Neural cell (in vitro differentiated cells): Measurements from ENCODE around the gene RAVER2. TPM values are rescaled to one million over a fixed set of nuclear protein-coding genes. Genes with fewer than 3 reads are reported as not detected.

Source experiments
- H2AFZ ChIP-seq: fragments of 200-600, 300-800 bp; sonication (generic), shearing (Covaris generic); 2 replicates; pipeline ENCODE4 v1.6.0; 2014; ENCODE audit warnings: low read depth, mild to moderate bottlenecking, antibody characterized with exemption, low read length, moderate library complexity
- H3F3A ChIP-seq: fragments of 200-600 bp; shearing (Covaris generic); 2 replicates; pipeline ENCODE4 v1.6.1; 2016; ENCODE audit warnings: mild to moderate bottlenecking, moderate library complexity, mixed read lengths, antibody characterized with exemption, low read length; ENCODE audit not compliant: insufficient read depth, poor library complexity, severe bottlenecking
- H3K27ac ChIP-seq: fragments of 200-600, 300-800 bp; sonication (generic), shearing (Covaris generic); 2 replicates; pipeline ENCODE4 v1.5.1; 2014; ENCODE audit warnings: mild to moderate bottlenecking, low read length, moderate library complexity
- H3K27me3 ChIP-seq: fragments of 300-800, 200-600 bp; sonication (generic), shearing (Covaris generic); 2 replicates; pipeline ENCODE4 v1.6.0; 2014; ENCODE audit warnings: mild to moderate bottlenecking, low read depth, low read length, moderate library complexity; ENCODE audit not compliant: insufficient read depth
- H3K36me3 ChIP-seq: fragments of 300-800, 200-600 bp; sonication (generic), shearing (Covaris generic); 2 replicates; pipeline ENCODE4 v1.5.1; 2014; ENCODE audit warnings: mild to moderate bottlenecking, antibody characterized with exemption, low read length, moderate library complexity; ENCODE audit not compliant: insufficient read depth
- H3K4me2 ChIP-seq: fragments of 300-800, 200-600 bp; sonication (generic), shearing (Covaris generic); 2 replicates; pipeline ENCODE4 v1.6.0; 2014; ENCODE audit warnings: mild to moderate bottlenecking, low read length
- H3K4me3 ChIP-seq: fragments of 300-800, 200-600 bp; sonication (generic), shearing (Covaris generic); 2 replicates; pipeline ENCODE4 v1.5.1; 2014; ENCODE audit warnings: mild to moderate bottlenecking, low read length, moderate library complexity
- H3K79me2 ChIP-seq: fragments of 200-600 bp; shearing (Covaris generic); replicated peaks from 2 replicates; pipeline ENCODE4 v1.6.0; 2014; ENCODE audit warnings: mild to moderate bottlenecking, low read length, moderate library complexity; ENCODE audit not compliant: insufficient read depth
- H3K9ac ChIP-seq: fragments of 300-800, 200-600 bp; sonication (generic), shearing (Covaris generic); 2 replicates; pipeline ENCODE4 v1.6.1; 2016; ENCODE audit warnings: mild to moderate bottlenecking, low read length, mixed read lengths
- H3K9me2 ChIP-seq: fragments of 200-600 bp; shearing (Covaris generic); 2 replicates; pipeline ENCODE4 v1.6.1; 2016; ENCODE audit warnings: mild to moderate bottlenecking, low read length, mixed read lengths; ENCODE audit not compliant: insufficient read depth
- H3K9me3 ChIP-seq: fragments of 200-600, 300-800 bp; sonication (generic), shearing (Covaris generic); 2 replicates; pipeline ENCODE4 v1.6.1; 2016; ENCODE audit warnings: mild to moderate bottlenecking, mixed run types, low read length, moderate library complexity, mixed read lengths
- H4K20me1 ChIP-seq: fragments of 200-600 bp; shearing (Covaris generic); 2 replicates; pipeline ENCODE4 v1.6.1; 2016; ENCODE audit warnings: mild to moderate bottlenecking, mixed run types; ENCODE audit not compliant: insufficient read depth
- EP300 ChIP-seq: fragments of 450-650 bp; conservative IDR thresholded peaks from 2 replicates; pipeline ENCODE4 v1.6.1; 2014; ENCODE audit warnings: antibody characterized with exemption, mild to moderate bottlenecking, moderate library complexity; ENCODE audit not compliant: poor library complexity, severe bottlenecking
- EZH2 ChIP-seq: fragments of 200-600, 300-800 bp; shearing (Covaris generic), sonication (generic); IDR thresholded peaks from 2 replicates; pipeline ENCODE4 v1.6.1; 2014; ENCODE audit warnings: antibody characterized with exemption, low read length, borderline replicate concordance, mild to moderate bottlenecking; ENCODE audit not compliant: insufficient read depth, poor library complexity, severe bottlenecking
- MXI1 ChIP-seq: fragments of 450-650 bp; conservative IDR thresholded peaks from 2 replicates; pipeline ENCODE4 v1.6.1; 2014; ENCODE audit warnings: antibody characterized with exemption, mild to moderate bottlenecking; ENCODE audit not compliant: poor library complexity, severe bottlenecking
- POLR2AphosphoS5 ChIP-seq: IDR thresholded peaks from 2 replicates; pipeline ENCODE4 v1.6.1; 2012
- RAD21 ChIP-seq: fragments of 450-650 bp; conservative IDR thresholded peaks from 2 replicates; pipeline ENCODE4 v1.6.1; 2014; ENCODE audit warnings: antibody characterized with exemption, mild to moderate bottlenecking, moderate library complexity
- SMC3 ChIP-seq: fragments of 450-650 bp; conservative IDR thresholded peaks from 2 replicates; pipeline ENCODE4 v1.6.1; 2014; ENCODE audit warnings: antibody characterized with exemption, mild to moderate bottlenecking, moderate library complexity; ENCODE audit not compliant: poor library complexity
- TAF1 ChIP-seq: IDR thresholded peaks from 2 replicates; pipeline ENCODE4 v1.6.1; 2012; ENCODE audit warnings: low read depth
- polyA plus RNA-seq: library from polyadenylated mRNA; depleted of rRNA; stranded (reverse); fragments of >200 nt; gene quantifications from 2 replicates; pipeline ENCODE4 v1.2.3, GENCODE V29; 2014
- TF ChIP-seq, protein P1 (sequence below): IDR thresholded peaks from 2 replicates; pipeline ENCODE4 v1.6.1; 2012; ENCODE audit warnings: borderline replicate concordance
- TF ChIP-seq, protein P2 (sequence below): fragments of 450-650 bp; IDR thresholded peaks from 2 replicates; pipeline ENCODE4 v1.5.1; 2014; ENCODE audit warnings: antibody characterized with exemption, mild to moderate bottlenecking, moderate library complexity; ENCODE audit not compliant: poor library complexity, severe bottlenecking

The RAVER2 gene
- polyA plus RNA-seq, 1 donor from 2014 or later, result 8.1 TPM

DNA sequence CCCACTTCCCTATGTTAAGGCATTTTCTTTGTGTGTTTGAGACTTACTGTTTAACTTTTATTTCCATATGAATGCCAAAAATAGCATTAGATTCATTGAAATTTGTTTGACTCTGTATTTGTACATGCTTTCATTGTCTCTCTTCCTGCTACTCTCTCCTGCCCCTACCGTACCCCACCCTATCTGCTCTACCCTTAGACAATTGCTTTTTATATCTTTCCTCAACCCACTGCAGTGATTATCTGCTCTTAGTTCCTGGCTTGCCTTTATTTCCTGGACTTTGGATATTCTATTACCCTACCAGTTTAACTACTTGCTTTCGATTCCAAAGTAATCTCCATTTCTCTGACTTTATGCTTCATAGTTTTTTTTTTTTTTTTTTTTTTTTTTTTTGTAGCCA, 10.5 kb downstream of the RAVER2 start:
- no peaks in the 10 kb centered on the region for H3K79me2 ChIP-seq
- no peaks in the 10 kb centered on the region for H3K36me3 ChIP-seq
- H2AFZ ChIP-seq, result no peak overlapping the region
- H3K9me2 ChIP-seq, result no peaks in the 10 kb centered on the region
- no peaks in the 10 kb centered on the region for H3F3A ChIP-seq
- peaks cover 5% of the 10 kb centered on the region for H3K9me3 ChIP-seq
- no peak overlapping the region for H3K4me3 ChIP-seq
- H3K9ac ChIP-seq, result no peak overlapping the region
- H3K27me3 ChIP-seq, result no peaks in the 10 kb centered on the region
- no peak for TF ChIP-seq SMC3
- TF ChIP-seq MXI1, result no peak
- TF ChIP-seq, protein P1, sequence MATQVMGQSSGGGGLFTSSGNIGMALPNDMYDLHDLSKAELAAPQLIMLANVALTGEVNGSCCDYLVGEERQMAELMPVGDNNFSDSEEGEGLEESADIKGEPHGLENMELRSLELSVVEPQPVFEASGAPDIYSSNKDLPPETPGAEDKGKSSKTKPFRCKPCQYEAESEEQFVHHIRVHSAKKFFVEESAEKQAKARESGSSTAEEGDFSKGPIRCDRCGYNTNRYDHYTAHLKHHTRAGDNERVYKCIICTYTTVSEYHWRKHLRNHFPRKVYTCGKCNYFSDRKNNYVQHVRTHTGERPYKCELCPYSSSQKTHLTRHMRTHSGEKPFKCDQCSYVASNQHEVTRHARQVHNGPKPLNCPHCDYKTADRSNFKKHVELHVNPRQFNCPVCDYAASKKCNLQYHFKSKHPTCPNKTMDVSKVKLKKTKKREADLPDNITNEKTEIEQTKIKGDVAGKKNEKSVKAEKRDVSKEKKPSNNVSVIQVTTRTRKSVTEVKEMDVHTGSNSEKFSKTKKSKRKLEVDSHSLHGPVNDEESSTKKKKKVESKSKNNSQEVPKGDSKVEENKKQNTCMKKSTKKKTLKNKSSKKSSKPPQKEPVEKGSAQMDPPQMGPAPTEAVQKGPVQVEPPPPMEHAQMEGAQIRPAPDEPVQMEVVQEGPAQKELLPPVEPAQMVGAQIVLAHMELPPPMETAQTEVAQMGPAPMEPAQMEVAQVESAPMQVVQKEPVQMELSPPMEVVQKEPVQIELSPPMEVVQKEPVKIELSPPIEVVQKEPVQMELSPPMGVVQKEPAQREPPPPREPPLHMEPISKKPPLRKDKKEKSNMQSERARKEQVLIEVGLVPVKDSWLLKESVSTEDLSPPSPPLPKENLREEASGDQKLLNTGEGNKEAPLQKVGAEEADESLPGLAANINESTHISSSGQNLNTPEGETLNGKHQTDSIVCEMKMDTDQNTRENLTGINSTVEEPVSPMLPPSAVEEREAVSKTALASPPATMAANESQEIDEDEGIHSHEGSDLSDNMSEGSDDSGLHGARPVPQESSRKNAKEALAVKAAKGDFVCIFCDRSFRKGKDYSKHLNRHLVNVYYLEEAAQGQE, result no peak
- TF ChIP-seq EZH2, result no peak
- TF ChIP-seq, protein P2, sequence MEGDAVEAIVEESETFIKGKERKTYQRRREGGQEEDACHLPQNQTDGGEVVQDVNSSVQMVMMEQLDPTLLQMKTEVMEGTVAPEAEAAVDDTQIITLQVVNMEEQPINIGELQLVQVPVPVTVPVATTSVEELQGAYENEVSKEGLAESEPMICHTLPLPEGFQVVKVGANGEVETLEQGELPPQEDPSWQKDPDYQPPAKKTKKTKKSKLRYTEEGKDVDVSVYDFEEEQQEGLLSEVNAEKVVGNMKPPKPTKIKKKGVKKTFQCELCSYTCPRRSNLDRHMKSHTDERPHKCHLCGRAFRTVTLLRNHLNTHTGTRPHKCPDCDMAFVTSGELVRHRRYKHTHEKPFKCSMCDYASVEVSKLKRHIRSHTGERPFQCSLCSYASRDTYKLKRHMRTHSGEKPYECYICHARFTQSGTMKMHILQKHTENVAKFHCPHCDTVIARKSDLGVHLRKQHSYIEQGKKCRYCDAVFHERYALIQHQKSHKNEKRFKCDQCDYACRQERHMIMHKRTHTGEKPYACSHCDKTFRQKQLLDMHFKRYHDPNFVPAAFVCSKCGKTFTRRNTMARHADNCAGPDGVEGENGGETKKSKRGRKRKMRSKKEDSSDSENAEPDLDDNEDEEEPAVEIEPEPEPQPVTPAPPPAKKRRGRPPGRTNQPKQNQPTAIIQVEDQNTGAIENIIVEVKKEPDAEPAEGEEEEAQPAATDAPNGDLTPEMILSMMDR, result no peak
- TF ChIP-seq RAD21, result no peak
- no peak for TF ChIP-seq EP300
- TF ChIP-seq TAF1, result no peak
- TF ChIP-seq POLR2AphosphoS5, result no peak
- no peak overlapping the region for H3K4me2 ChIP-seq
- no peaks in the 10 kb centered on the region for H4K20me1 ChIP-seq
- no peak overlapping the region for H3K27ac ChIP-seq

DNA sequence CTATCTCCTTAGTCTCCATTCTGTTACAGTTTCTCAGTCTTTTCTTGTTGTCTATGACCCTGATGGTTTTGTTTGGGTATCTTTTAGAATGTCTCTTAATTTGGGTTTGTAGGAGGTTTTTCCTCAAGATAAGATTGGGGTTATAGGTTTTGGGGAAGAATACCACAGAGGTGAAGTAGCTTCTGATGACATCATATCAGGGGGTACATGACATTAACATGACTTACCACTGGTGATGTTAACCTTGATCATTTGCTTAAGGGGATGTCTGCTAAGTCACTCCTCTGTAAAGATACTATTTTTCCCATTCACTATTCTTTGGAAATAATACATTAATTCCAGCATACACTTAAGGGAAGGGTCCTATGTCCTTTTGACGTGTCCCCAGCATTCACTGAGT, 11.9 kb downstream of the RAVER2 start:
- no peak overlapping the region for H3K4me2 ChIP-seq
- no peaks in the 10 kb centered on the region for H3K9me2 ChIP-seq
- no peaks in the 10 kb centered on the region for H3K79me2 ChIP-seq
- TF ChIP-seq TAF1 (no peak), MXI1 (no peak), EZH2 (no peak), RAD21 (no peak), SMC3 (no peak), EP300 (no peak), POLR2AphosphoS5 (no peak)
- TF ChIP-seq, protein P2, result no peak
- H3K36me3 ChIP-seq, result no peaks in the 10 kb centered on the region
- no peak overlapping the region for H2AFZ ChIP-seq
- no peaks in the 10 kb centered on the region for H3F3A ChIP-seq
- no peak overlapping the region for H3K9ac ChIP-seq
- H3K9me3 ChIP-seq, result peaks cover 5% of the 10 kb centered on the region
- H3K27ac ChIP-seq, result no peak overlapping the region
- H4K20me1 ChIP-seq, result no peaks in the 10 kb centered on the region
- no peak overlapping the region for H3K4me3 ChIP-seq
- no peaks in the 10 kb centered on the region for H3K27me3 ChIP-seq
